Liver (tissue), 9 donors: ENCODE data around the gene SPRED1. TPM values are rescaled to one million over a fixed set of nuclear protein-coding genes. Genes with fewer than 3 reads are reported as not detected.

Source experiments
- DNase-seq: peaks from one replicate; pipeline ENCODE4 v3.0.0-alpha.2; 2017; ENCODE audit warnings: low spot score
- H3K27ac ChIP-seq, 2 donors: one replicate each; pipeline ENCODE4 v1.7.0; 2013; ENCODE audit warnings: inconsistent platforms in 2 of 2, low read length in 2 of 2, control low read depth in 1 of 2, low read depth in 1 of 2, mild to moderate bottlenecking in 1 of 2
- H3K27me3 ChIP-seq, 4 donors: one replicate each; pipeline versions ENCODE4 v1.6.1 to v1.7.0; 2013; ENCODE audit warnings: low read length in 3 of 4, inconsistent platforms in 1 of 4, mild to moderate bottlenecking in 1 of 4, moderate library complexity in 1 of 4; ENCODE audit not compliant: control insufficient read depth in 4 of 4, insufficient read depth in 4 of 4
- H3K36me3 ChIP-seq, 4 donors: one replicate each; pipeline versions ENCODE4 v1.6.1 to v1.7.0; 2013; ENCODE audit warnings: low read length in 3 of 4, mild to moderate bottlenecking in 3 of 4, low read depth in 1 of 4, moderate library complexity in 1 of 4; ENCODE audit not compliant: control insufficient read depth in 4 of 4, insufficient read depth in 3 of 4
- H3K4me1 ChIP-seq, 4 donors: one replicate each; pipeline versions ENCODE4 v1.6.1 to v1.7.0; 2013; ENCODE audit warnings: low read length in 3 of 4, mild to moderate bottlenecking in 3 of 4, moderate library complexity in 1 of 4; ENCODE audit not compliant: control insufficient read depth in 4 of 4, insufficient read depth in 4 of 4
- H3K4me3 ChIP-seq, 3 donors: one replicate each; pipeline versions ENCODE4 v1.6.1 to v1.7.0; 2013; ENCODE audit warnings: low read length in 3 of 3, control low read depth in 1 of 3, low read depth in 1 of 3, mild to moderate bottlenecking in 1 of 3
- H3K9ac ChIP-seq, 2 donors: one replicate each; pipeline ENCODE4 v1.7.0; 2013; ENCODE audit warnings: low read length in 2 of 2, mild to moderate bottlenecking in 2 of 2, moderate library complexity in 2 of 2, control low read depth in 1 of 2, low read depth in 1 of 2
- H3K9me3 ChIP-seq, 4 donors: one replicate each; pipeline versions ENCODE4 v1.6.1 to v1.7.0; 2013; ENCODE audit warnings: low read length in 3 of 4; ENCODE audit not compliant: control insufficient read depth in 4 of 4
- ATF3 ChIP-seq: IDR thresholded peaks from 2 replicates; pipeline ENCODE4 v1.6.1; 2016; ENCODE audit warnings: antibody characterized with exemption
- CTCF ChIP-seq: fragments of 150-350 bp; IDR thresholded peaks from 2 replicates; pipeline ENCODE4 v1.5.1; 2017; ENCODE audit warnings: improper control_type of control experiment, low read depth, low read length; ENCODE audit not compliant: missing input control
- EGR1 ChIP-seq, 2 donors: IDR thresholded peaks; 2 replicates each; pipeline ENCODE4 v1.6.1; 2016 to 2018; ENCODE audit warnings: antibody characterized with exemption in 2 of 2, low read depth in 2 of 2
- FOXA1 ChIP-seq: IDR thresholded peaks from 2 replicates; pipeline ENCODE4 v1.6.1; 2016; ENCODE audit warnings: antibody characterized with exemption
- FOXA2 ChIP-seq: IDR thresholded peaks from 2 replicates; pipeline ENCODE4 v1.6.1; 2016; ENCODE audit warnings: antibody characterized with exemption
- GABPA ChIP-seq, 2 donors: IDR thresholded peaks in 1 of 2; conservative IDR thresholded peaks in 1 of 2; 2 replicates each; pipeline ENCODE4 v1.6.1; 2016; ENCODE audit warnings: antibody characterized with exemption in 2 of 2, mild to moderate bottlenecking in 1 of 2, moderate library complexity in 1 of 2
- HNF4A ChIP-seq, 2 donors: conservative IDR thresholded peaks; 2 replicates each; pipeline ENCODE4 v1.6.1; 2016; ENCODE audit warnings: antibody characterized with exemption in 2 of 2, mild to moderate bottlenecking in 2 of 2
- HNF4G ChIP-seq: IDR thresholded peaks from 2 replicates; pipeline ENCODE4 v1.6.1; 2016; ENCODE audit warnings: antibody characterized with exemption
- JUND ChIP-seq, 2 donors: IDR thresholded peaks; 2 replicates each; pipeline ENCODE4 v1.6.1; 2016; ENCODE audit warnings: antibody characterized with exemption in 2 of 2
- MAX ChIP-seq: IDR thresholded peaks from 2 replicates; pipeline ENCODE4 v1.6.1; 2016; ENCODE audit warnings: antibody characterized with exemption
- NR2F2 ChIP-seq: IDR thresholded peaks from 2 replicates; pipeline ENCODE4 v1.6.1; 2016; ENCODE audit warnings: antibody characterized with exemption
- RAD21 ChIP-seq, 2 donors: IDR thresholded peaks; 2 replicates each; pipeline ENCODE4 v1.6.1; 2016; ENCODE audit warnings: antibody characterized with exemption in 2 of 2, mild to moderate bottlenecking in 2 of 2
- REST ChIP-seq: IDR thresholded peaks from 2 replicates; pipeline ENCODE4 v1.6.1; 2016; ENCODE audit warnings: antibody characterized with exemption, mild to moderate bottlenecking
- RXRA ChIP-seq, 2 donors: IDR thresholded peaks; 2 replicates each; pipeline ENCODE4 v1.6.1; 2017 to 2018; ENCODE audit warnings: antibody characterized with exemption in 2 of 2, mild to moderate bottlenecking in 1 of 2
- SP1 ChIP-seq: IDR thresholded peaks from 2 replicates; pipeline ENCODE4 v1.6.1; 2018; ENCODE audit warnings: antibody characterized with exemption, mild to moderate bottlenecking
- TAF1 ChIP-seq: conservative IDR thresholded peaks from 2 replicates; pipeline ENCODE4 v1.6.1; 2016; ENCODE audit warnings: antibody characterized with exemption, mild to moderate bottlenecking
- YY1 ChIP-seq: IDR thresholded peaks from 2 replicates; pipeline ENCODE4 v1.6.1; 2016; ENCODE audit warnings: antibody characterized with exemption, mild to moderate bottlenecking
- ZBTB33 ChIP-seq: IDR thresholded peaks from 2 replicates; pipeline ENCODE4 v1.6.1; 2016; ENCODE audit warnings: antibody characterized with exemption
- WGBS: extraction: QIAGEN DNeasy Blood & Tissue Kit; methylation state at CpG from one replicate; pipeline ENCODE4 v1.1.7; 2013; 5-methylcytosine and 5-hydroxymethylcytosine counted together
- polyA plus RNA-seq, 2 donors: library from polyadenylated mRNA; stranded (reverse) in 1 of 2; unstranded in 1 of 2; fragments of 200-250 nt in 1 of 2; fragments of >200 nt in 1 of 2; fragmentation: Nextera tagmentation in 1 of 2; extraction: Ambion mirVana in 1 of 2; gene quantifications; one replicate each; pipeline versions ENCODE4 v1.2.1 to v1.2.3, GENCODE V29; 2013 to 2015
- total RNA-seq, 2 donors: library from RNA; depleted of rRNA; stranded (reverse); fragments of >200 nt; gene quantifications; one replicate each; pipeline ENCODE4 v1.2.3, GENCODE V29; 2014
- donor health status: healthy.
- donor health status: healthy.
- donor health status: healthy.
- donor health status: healthy.
- donor health status: healthy.

SPRED1 gene
- total and polyA plus RNA-seq, 4 donors = 1.2 to 7.7 (median 4.4) TPM

GRCh38 chr15:38325648-38325990 is 73.0 kb downstream of the SPRED1 start (continued):
- TF ChIP-seq SP1 = no peak
- no peak for TF ChIP-seq RAD21 (IDR thresholded peaks at IDR 0.05)

- no peak for DNase-seq
- Histone ChIP-seq H3K4me1 (no peaks in the 10 kb centered on the region), H3K4me3 (no peak overlapping the region), H3K9ac (no peak overlapping the region), H3K27ac (no peak overlapping the region), H3K27me3 (no peaks in the 10 kb centered on the region), H3K9me3 (no peaks in the 10 kb centered on the region), H3K36me3 (no peaks in the 10 kb centered on the region)
- no peak for TF ChIP-seq JUND (IDR thresholded peaks at IDR 0.05)
- TF ChIP-seq RAD21 (IDR thresholded peaks at IDR 0.05) = no peak
- TF ChIP-seq NR2F2 = no peak
- TF ChIP-seq ZBTB33 = no peak
- 99% methylated on average over 1 of the region's 1 CpG for WGBS
Observed at GRCh38 chr15:38332711-38333110, 80.1 kb downstream of the SPRED1 start.

- DNase-seq = no peak
- no peak overlapping the region for H3K9ac ChIP-seq
- no peak overlapping the region for H3K27ac ChIP-seq
- H3K9me3 ChIP-seq = no peaks in the 10 kb centered on the region
- WGBS = 0% methylated on average over 1 of the region's 1 CpG
- TF ChIP-seq REST (no peak), ATF3 (no peak), CTCF (no peak), RAD21 (IDR thresholded peaks at IDR 0.05) (no peak), HNF4A (conservative IDR thresholded peaks at IDR 0.05) (no peak), SP1 (no peak), NR2F2 (no peak), FOXA1 (no peak), JUND (IDR thresholded peaks at IDR 0.05) (no peak), RXRA (IDR thresholded peaks at IDR 0.05) (no peak), GABPA (IDR thresholded peaks at IDR 0.05 in 1 of 2, conservative IDR thresholded peaks at IDR 0.05 in 1 of 2) (no peak), ZBTB33 (no peak), TAF1 (no peak), YY1 (no peak), HNF4G (no peak), FOXA2 (no peak), EGR1 (IDR thresholded peaks at IDR 0.05; ENCODE audit: low read depth in 2 of 2) (no peak), MAX (no peak)
- H3K36me3 ChIP-seq = no peaks in the 10 kb centered on the region
- no peaks in the 10 kb centered on the region for H3K27me3 ChIP-seq
- no peaks in the 10 kb centered on the region for H3K4me1 ChIP-seq
- H3K4me3 ChIP-seq = no peak overlapping the region
Observed at GRCh38 chr15:38335116-38335515, 82.5 kb downstream of the SPRED1 start.
